H1 (cell line): ENCODE results near the gene EPB41L2. TPM values are rescaled to one million over a fixed set of nuclear protein-coding genes. Genes with fewer than 3 reads are reported as not detected.

Experiments
- CTCF ChIA-PET: fragments of 300-600 bp; sonication (Branson Sonifier 250); formaldehyde crosslinking; loops from one replicate; lab custom pipeline; 2021; ENCODE audit not compliant: partially characterized antibody; lab: Charles Lee
- POLR2A ChIA-PET: fragments of 300-600 bp; sonication (Branson Sonifier 250); formaldehyde crosslinking; loops from one replicate; lab custom pipeline; 2021; ENCODE audit warnings: inconsistent platforms; ENCODE audit not compliant: partially characterized antibody; lab: Charles Lee
- DNase-seq, 2 experiments: peaks; one replicate each; pipeline versions ENCODE4 v3.0.0 to v3.0.0-alpha.2; 2010 to 2022; ENCODE audit warnings: low spot score in 2 of 2, low read depth in 1 of 2, mixed read lengths in 1 of 2
- FAIRE-seq: peaks from 2 replicates; lab custom pipeline; 2011; peaks lifted over from hg19 to GRCh38; lab: Jason Lieb, UNC
- H2AFZ ChIP-seq: 2 replicates; pipeline ENCODE4 v1.8.1; 2012; ENCODE audit warnings: low read length, inconsistent platforms
- H2AK5ac ChIP-seq: 2 replicates; pipeline ENCODE4 v1.6.1; 2013; ENCODE audit warnings: low read depth, low read length
- H2BK120ac ChIP-seq: replicated peaks from 2 replicates; pipeline ENCODE3; 2013; ENCODE audit warnings: low read depth, low read length, inconsistent platforms
- H2BK12ac ChIP-seq: 2 replicates; pipeline ENCODE4 v1.6.1; 2013; ENCODE audit warnings: low read depth, low read length
- H2BK15ac ChIP-seq: 2 replicates; pipeline ENCODE4 v1.6.1; 2013; ENCODE audit warnings: low read length
- H2BK20ac ChIP-seq: 2 replicates; pipeline ENCODE4 v1.6.1; 2013; ENCODE audit warnings: low read length
- H2BK5ac ChIP-seq: 2 replicates; pipeline ENCODE4 v1.6.1; 2013; ENCODE audit warnings: low read depth, low read length
- H3K14ac ChIP-seq: 2 replicates; pipeline ENCODE4 v1.6.1; 2013; ENCODE audit warnings: inconsistent platforms; ENCODE audit not compliant: insufficient read length
- H3K18ac ChIP-seq: 2 replicates; pipeline ENCODE4 v1.6.1; 2013; ENCODE audit warnings: low read length; ENCODE audit errors: extremely low read depth
- H3K23ac ChIP-seq: 2 replicates; pipeline ENCODE4 v1.6.1; 2013; ENCODE audit warnings: inconsistent platforms; ENCODE audit not compliant: insufficient read length
- H3K23me2 ChIP-seq: 2 replicates; pipeline ENCODE4 v1.6.1; 2013; ENCODE audit warnings: low read depth, low read length
- H3K27ac ChIP-seq: 2 replicates; pipeline ENCODE4 v1.6.1; 2011; ENCODE audit warnings: low read depth, low read length, inconsistent platforms
- H3K27me3 ChIP-seq, 4 experiments: replicated peaks in 1 of 4; 1 replicate in 1 of 4; 2 replicates in 3 of 4; pipeline versions ENCODE4 v1.6.1 to v1.8.1; 2011 to 2013; ENCODE audit warnings: low read length in 3 of 4, mild to moderate bottlenecking in 3 of 4, inconsistent platforms in 2 of 4, mixed read lengths in 2 of 4, moderate library complexity in 1 of 4; ENCODE audit not compliant: control insufficient read depth in 3 of 4, insufficient read depth in 3 of 4; ENCODE audit errors: extremely low read depth in 1 of 4
- H3K36me3 ChIP-seq, 4 experiments: 2 replicates each; pipeline versions ENCODE4 v1.6.1 to v1.8.1; 2011 to 2013; ENCODE audit warnings: mild to moderate bottlenecking in 4 of 4, low read length in 3 of 4, moderate library complexity in 2 of 4, control low read depth in 1 of 4, inconsistent platforms in 1 of 4; ENCODE audit not compliant: insufficient read depth in 4 of 4, control insufficient read depth in 2 of 4
- H3K4ac ChIP-seq: replicated peaks from 2 replicates; pipeline ENCODE3; 2013; ENCODE audit warnings: low read length, low read depth, mixed read lengths, inconsistent platforms; ENCODE audit not compliant: insufficient read length
- H3K4me1 ChIP-seq, 4 experiments: replicated peaks in 1 of 4; 1 replicate in 1 of 4; 2 replicates in 3 of 4; pipeline versions ENCODE4 v1.6.1 to v1.8.1; 2011 to 2013; ENCODE audit warnings: low read length in 3 of 4, inconsistent platforms in 2 of 4, mixed read lengths in 1 of 4; ENCODE audit not compliant: insufficient read depth in 4 of 4, control insufficient read depth in 3 of 4
- H3K4me2 ChIP-seq, 2 experiments: 2 replicates each; pipeline versions ENCODE4 v1.6.1 to v1.8.1; 2011 to 2013; ENCODE audit warnings: low read depth in 2 of 2, low read length in 2 of 2, control low read depth in 1 of 2, inconsistent platforms in 1 of 2, mild to moderate bottlenecking in 1 of 2; ENCODE audit not compliant: insufficient read depth in 1 of 2
- H3K4me3 ChIP-seq, 4 experiments: fragments of 200-600, 300-600 bp in 1 of 4; sonication (generic), shearing (Covaris generic), sonication (Bioruptor Twin) in 1 of 4; 2 replicates each; pipeline versions ENCODE4 v1.5.1 to v1.8.1; 2011 to 2016; ENCODE audit warnings: low read length in 4 of 4, low read depth in 3 of 4, control low read depth in 2 of 4, inconsistent platforms in 2 of 4, mild to moderate bottlenecking in 2 of 4, mixed read lengths in 1 of 4, moderate library complexity in 1 of 4; ENCODE audit not compliant: insufficient read depth in 2 of 4; ENCODE audit errors: extremely low read depth in 1 of 4
- H3K56ac ChIP-seq: replicated peaks from 2 replicates; pipeline ENCODE3; 2013; ENCODE audit warnings: low read depth, mild to moderate bottlenecking, mixed read lengths, low read length, inconsistent platforms; ENCODE audit not compliant: insufficient read length
- H3K79me1 ChIP-seq: 2 replicates; pipeline ENCODE4 v1.6.1; 2013; ENCODE audit warnings: low read depth, low read length, control low read depth
- H3K79me2 ChIP-seq, 2 experiments: 2 replicates each; pipeline versions ENCODE4 v1.6.1 to v1.8.1; 2012 to 2013; ENCODE audit warnings: low read length in 2 of 2, mild to moderate bottlenecking in 2 of 2, inconsistent platforms in 1 of 2; ENCODE audit not compliant: insufficient read depth in 2 of 2, control insufficient read depth in 1 of 2
- H3K9ac ChIP-seq, 4 experiments: replicated peaks in 1 of 4; 1 replicate in 1 of 4; 2 replicates in 3 of 4; pipeline versions ENCODE4 v1.6.1 to v1.8.1; 2011 to 2013; ENCODE audit warnings: low read depth in 3 of 4, low read length in 3 of 4, control low read depth in 2 of 4, mild to moderate bottlenecking in 2 of 4, moderate library complexity in 2 of 4, inconsistent platforms in 1 of 4; ENCODE audit errors: extremely low read depth in 1 of 4
- H3K9me3 ChIP-seq, 2 experiments: 2 replicates each; pipeline versions ENCODE4 v1.6.1 to v1.8.1; 2012 to 2013; ENCODE audit warnings: mild to moderate bottlenecking in 2 of 2, moderate library complexity in 2 of 2, control low read depth in 1 of 2, inconsistent platforms in 1 of 2, low read depth in 1 of 2, low read length in 1 of 2, mixed read lengths in 1 of 2; ENCODE audit not compliant: insufficient read depth in 2 of 2
- H4K20me1 ChIP-seq, 2 experiments: replicated peaks in 1 of 2; 2 replicates each; pipeline versions ENCODE3 to v1.8.1; 2011 to 2013; ENCODE audit warnings: inconsistent platforms in 2 of 2, low read length in 2 of 2, mild to moderate bottlenecking in 1 of 2; ENCODE audit not compliant: insufficient read depth in 2 of 2, control insufficient read depth in 1 of 2
- H4K5ac ChIP-seq: 2 replicates; pipeline ENCODE4 v1.6.1; 2013; ENCODE audit warnings: low read length, low read depth, mixed read lengths, inconsistent platforms; ENCODE audit not compliant: insufficient read length
- H4K8ac ChIP-seq: 2 replicates; pipeline ENCODE4 v1.8.0; 2013; ENCODE audit warnings: mild to moderate bottlenecking, moderate library complexity, low read length, inconsistent platforms; ENCODE audit not compliant: insufficient read depth; ENCODE audit errors: extremely low read depth
- H4K91ac ChIP-seq: replicated peaks from 2 replicates; pipeline ENCODE3; 2013; ENCODE audit warnings: low read length, mixed read lengths, inconsistent platforms; ENCODE audit not compliant: insufficient read length
- SUZ12 ChIP-seq: fragments of 200-600 bp; sonication (generic); IDR thresholded peaks from 2 replicates; pipeline ENCODE4 v1.6.1; 2012; ENCODE audit warnings: mild to moderate bottlenecking, inconsistent platforms, low read length, moderate library complexity, mixed read lengths
- TBP ChIP-seq: IDR thresholded peaks from 2 replicates; pipeline ENCODE4 v1.6.1; 2011; ENCODE audit warnings: low read depth, low read length, improper control_type of control experiment
- WGBS, 2 experiments: shearing (Covaris generic) in 1 of 2; methylation state at CpG; one replicate each; pipeline versions ENCODE4 v1.1.6 to v1.1.7; 2013 to 2015; ENCODE audit warnings: low lambda C conversion rate in 2 of 2, mixed read lengths in 2 of 2, inconsistent platforms in 1 of 2, low coverage in 1 of 2, missing lambda C conversion rate in 1 of 2; ENCODE audit not compliant: insufficient replicate concordance in 2 of 2, insufficient coverage in 1 of 2, insufficient read length in 1 of 2; ENCODE audit errors: extremely low coverage in 1 of 2, missing lambda C conversion rate in 1 of 2; 5-methylcytosine and 5-hydroxymethylcytosine counted together
- polyA plus RNA-seq, 7 experiments: library from polyadenylated mRNA; depleted of rRNA in 3 of 7; stranded (reverse) in 5 of 7; unstranded in 2 of 7; fragments of >200 nt in 5 of 7; fragments of 200-250 nt in 2 of 7; gene quantifications; 1 replicate in 5 of 7; 2 replicates in 1 of 7; 4 replicates in 1 of 7; pipeline versions ENCODE4 v1.2.1 to v1.2.3, GENCODE V29; 2011 to 2013; ENCODE audit warnings: missing spikeins in 2 of 7, mixed read lengths in 2 of 7
- total RNA-seq: library from RNA; stranded (reverse); fragmentation: NEBNext Ultra II Directional; extraction: Animal tissue kit (Norgen Biotek cat#: 25700); gene quantifications from 2 replicates; pipeline ENCODE4 v1.2.1, GENCODE V29; 2021

The EPB41L2 gene
- total and polyA plus RNA-seq, 2 of the 8 experiments (the other 6 are each of a cell fraction or from before 2014, with no cell fraction given) = 22.5 to 123 TPM

DNA sequence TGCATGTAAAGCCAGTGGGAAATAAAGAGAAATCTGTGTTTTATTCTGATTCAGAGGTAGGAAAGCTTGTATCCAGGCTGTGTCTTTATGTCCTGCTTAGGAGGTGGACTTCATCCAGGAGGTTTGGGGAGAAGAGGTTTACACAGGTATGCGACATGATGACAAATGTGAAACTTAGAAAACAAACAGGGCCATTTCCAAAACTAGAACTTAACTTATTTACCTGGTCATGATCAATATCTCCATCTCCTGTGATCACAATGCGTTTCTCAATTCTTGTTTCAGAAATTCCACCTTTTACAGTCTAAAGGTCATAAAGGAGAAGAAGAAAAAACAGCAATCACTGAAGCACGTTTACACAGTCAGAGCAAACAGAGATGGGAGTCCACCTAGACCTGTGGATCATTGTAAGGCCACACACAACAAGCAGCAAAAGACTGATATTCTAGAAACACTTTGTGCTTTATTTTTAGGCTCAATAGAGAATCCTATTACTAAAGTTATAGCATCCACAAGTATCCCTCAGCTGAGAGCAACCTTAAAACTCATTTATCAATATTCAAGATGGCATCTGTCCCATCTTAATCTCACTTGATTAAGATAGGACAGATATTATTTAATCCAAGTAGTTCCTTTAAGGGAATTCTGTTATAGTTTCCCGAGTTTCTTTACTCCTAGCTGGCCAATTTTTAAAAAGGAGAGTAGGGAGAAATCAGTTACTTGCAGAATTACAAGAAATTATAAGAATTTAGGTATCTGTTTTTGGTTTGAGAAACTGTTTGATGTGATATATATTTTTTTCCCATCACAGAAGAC is 199.4 kb downstream of the EPB41L2 start:
- H4K20me1 ChIP-seq = no peaks in the 10 kb centered on the region
- no peak overlapping the region for H3K18ac ChIP-seq
- no peak overlapping the region for H3K4me3 ChIP-seq
- no peak overlapping the region for H2BK15ac ChIP-seq
- H2BK5ac ChIP-seq = no peak overlapping the region
- H4K91ac ChIP-seq = no peak overlapping the region
- H2BK120ac ChIP-seq = no peak overlapping the region
- H3K9ac ChIP-seq = no peak overlapping the region
- no peak overlapping the region for H3K27ac ChIP-seq
- peaks cover 0 to 3% (median 0%) of the 10 kb centered on the region in 4 experiments; a peak in 1 of 8 replicates for H3K36me3 ChIP-seq
- WGBS, 2 experiments = 86% methylated on average over 4 of the region's 4 CpGs; no CpG with 5 or more reads in 1 of the 2 experiments
- ChIA-PET CTCF (interaction anchor here (1.8 to 3.1 kb wide), 2 partner anchors 9 to 22 kb away, joined by 5 to 21 read pairs; no protein-coding TSS in a partner anchor), POLR2A (interaction anchor here (1.2 kb wide), 1 partner anchor 15 kb away, joined by 3 read pairs; no protein-coding TSS in a partner anchor)
- H3K56ac ChIP-seq = no peak overlapping the region
- H3K4me1 ChIP-seq = no peaks in the 10 kb centered on the region; a peak in 1 of 7 replicates
- no peak overlapping the region for H4K8ac ChIP-seq
- no peak for FAIRE-seq
- DNase-seq = no peak
- H3K23me2 ChIP-seq = no peaks in the 10 kb centered on the region
- peaks cover 0 to 1% (median 0%) of the 10 kb centered on the region in 4 experiments; a peak in 1 of 7 replicates for H3K27me3 ChIP-seq
- no peak overlapping the region for H3K4ac ChIP-seq
- no peak overlapping the region for H2BK12ac ChIP-seq
- no peaks in the 10 kb centered on the region for H3K79me1 ChIP-seq
- H3K4me2 ChIP-seq = no peak overlapping the region
- no peak overlapping the region for H4K5ac ChIP-seq
- no peaks in the 10 kb centered on the region for H3K9me3 ChIP-seq
- H3K14ac ChIP-seq = no peak overlapping the region
- no peak overlapping the region for H2BK20ac ChIP-seq
- no peak overlapping the region for H2AFZ ChIP-seq
- no peaks in the 10 kb centered on the region for H3K79me2 ChIP-seq
- H3K23ac ChIP-seq = no peak overlapping the region
- no peak overlapping the region for H2AK5ac ChIP-seq
- TF ChIP-seq TBP (no peak), SUZ12 (no peak)
